Myocyte (in vitro differentiated cells): ENCODE data around the gene SIM2. TPM values are rescaled to one million over a fixed set of nuclear protein-coding genes. Genes with fewer than 3 reads are reported as not detected.
A peak's percentile ranks its signal among the peaks of the same experiment; 100 is the strongest.

Experiments
- DNase-seq: peaks from one replicate; pipeline ENCODE4 v3.0.0-alpha.2; 2012; ENCODE audit warnings: low read depth
- total RNA-seq: library from RNA; depleted of rRNA; stranded (reverse); fragments of >200 nt; gene quantifications from 2 replicates; pipeline ENCODE4 v1.2.3, GENCODE V29; 2014

The SIM2 gene
- total RNA-seq, 1 donor from 2014 or later: 6.0 TPM

DNA sequence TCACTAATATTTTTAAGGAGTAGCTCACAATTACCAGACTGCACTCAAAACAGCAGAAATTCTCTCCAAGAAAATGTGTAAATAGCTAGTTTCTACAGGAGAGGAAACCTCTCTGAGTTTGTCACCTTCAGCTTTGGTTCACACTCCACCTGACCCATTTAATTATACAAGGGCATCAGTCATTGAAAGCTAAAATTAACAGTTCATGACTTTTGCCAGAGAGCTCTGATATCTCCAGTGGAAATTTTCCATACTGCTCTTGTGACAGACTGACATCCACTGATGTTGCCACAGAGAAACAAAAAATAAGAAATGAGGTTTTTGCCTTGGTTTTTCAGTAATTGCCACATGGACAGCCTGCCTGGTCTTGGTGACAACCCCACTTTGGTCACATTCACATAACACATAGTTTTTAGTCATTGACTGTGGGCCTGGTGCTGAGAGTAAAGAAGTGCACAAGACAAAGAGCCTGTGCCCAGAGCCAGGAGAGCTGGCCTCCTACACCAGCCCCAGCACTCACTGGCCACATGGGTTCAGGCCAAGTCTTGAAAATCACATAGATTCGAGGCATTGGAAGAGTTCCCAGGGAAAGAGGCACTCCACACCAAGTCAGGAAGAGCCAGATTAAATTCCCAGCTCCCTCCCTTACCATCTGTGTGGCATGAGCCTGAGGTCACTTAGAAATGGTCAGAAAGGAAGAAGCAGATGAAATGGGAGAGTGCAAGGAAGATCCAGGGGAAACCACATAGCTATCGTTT is 13.8 kb upstream of the SIM2 start:
- DNase-seq: peak; percentile 88

DNA sequence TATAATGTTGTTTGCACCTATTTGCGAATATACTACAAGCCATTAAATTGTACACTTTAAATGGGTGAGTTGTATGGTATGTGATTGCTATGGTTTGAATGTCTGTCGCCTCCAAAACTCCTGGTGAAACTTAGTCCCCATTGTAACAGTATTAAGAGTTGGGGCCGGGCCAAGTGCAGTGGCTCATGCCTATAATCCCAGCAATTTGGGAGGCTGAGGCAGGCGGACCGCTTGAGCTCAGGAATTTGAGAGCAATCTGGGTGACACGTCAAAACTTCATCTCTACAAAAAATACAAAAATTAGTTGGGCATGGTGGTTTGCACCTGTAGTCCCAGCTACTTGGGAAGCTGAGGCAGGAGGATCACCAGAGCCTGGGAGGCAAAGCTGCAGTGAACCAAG is 12.0 kb upstream of the SIM2 start:
- DNase-seq: no peak

DNA sequence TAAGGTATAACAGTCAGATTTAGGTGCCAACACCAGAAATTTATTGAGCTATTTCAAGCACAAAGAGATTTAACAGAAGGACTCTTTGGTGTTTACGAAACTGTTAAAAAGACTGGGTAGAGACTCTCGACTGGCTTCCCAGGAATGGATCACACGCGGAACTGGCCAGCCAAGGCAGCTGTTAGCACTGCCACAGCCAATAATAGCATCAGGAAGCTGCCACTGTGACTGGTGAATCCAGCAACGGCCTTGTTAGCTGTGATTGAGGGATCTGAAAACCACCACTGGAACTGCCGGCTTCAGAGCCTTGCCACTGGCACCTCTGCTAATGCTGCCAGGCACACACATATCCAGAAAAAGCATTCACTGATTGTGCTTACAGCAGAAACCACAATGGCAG is 10.6 kb upstream of the SIM2 start:
- DNase-seq: peak; percentile 85

GRCh38 chr21:36689324-36689723 is 9.6 kb upstream of the SIM2 start:
- no peak for DNase-seq

GRCh38 chr21:36690628-36691554 is 8.0 kb upstream of the SIM2 start:
- DNase-seq: peak; percentile 11

DNA sequence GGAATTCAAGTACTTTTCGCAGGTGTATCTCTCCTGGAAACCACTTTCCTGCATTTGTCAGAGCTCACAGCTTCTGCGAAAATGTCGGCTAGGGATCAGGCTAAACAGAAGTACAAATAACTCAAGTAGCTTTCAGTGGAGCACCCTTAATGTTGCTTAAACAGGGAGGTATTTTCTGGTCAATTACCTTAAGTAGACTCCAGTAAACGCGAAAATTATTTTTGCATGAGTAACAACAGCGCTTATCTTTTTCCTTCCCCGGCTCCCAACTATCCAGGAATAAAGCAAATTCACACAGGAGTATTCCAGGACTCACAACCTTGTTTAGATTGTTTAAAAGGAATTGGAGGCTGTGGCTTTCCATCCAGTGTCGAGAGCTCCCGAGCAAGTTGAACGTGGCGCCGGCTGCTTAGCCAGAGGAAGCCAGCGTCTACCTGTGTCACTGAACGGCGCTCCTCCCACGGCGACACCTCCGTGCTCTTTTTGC is 7.3 kb upstream of the SIM2 start:
- DNase-seq: no peak

GRCh38 chr21:36692114-36692834 is 6.6 kb upstream of the SIM2 start:
- DNase-seq: no peak

DNA sequence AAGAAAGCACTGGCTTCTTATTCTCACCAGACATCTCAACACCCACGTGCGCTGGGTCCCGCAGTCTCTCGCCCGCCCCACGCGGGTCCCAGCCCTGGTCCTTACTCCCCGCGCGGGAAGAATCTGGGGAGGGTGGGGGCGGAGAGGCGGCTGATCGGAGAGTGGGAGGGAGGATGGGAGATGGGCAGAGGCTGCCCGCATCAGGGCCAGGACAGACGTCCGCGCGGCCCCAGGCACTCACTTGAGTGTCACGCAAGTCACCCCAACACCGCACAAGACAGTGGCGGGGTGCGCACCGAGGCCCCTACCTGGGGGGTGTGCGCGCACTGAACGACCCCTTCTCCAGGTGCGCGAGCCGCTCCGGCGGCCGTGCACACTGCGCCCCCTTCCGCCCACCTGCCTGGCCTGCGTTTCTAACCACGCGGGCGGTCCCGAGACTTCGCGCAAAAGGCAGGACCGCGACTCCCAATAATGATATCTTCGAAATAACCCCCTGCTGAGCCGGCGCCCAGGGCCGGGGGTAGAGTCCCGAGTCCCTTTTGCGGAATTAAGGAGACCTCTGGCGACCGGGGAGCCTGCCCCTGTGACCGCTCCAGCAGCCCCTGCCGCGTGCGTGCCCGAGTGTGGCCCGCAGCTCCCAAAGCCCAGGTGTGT is 6.0 kb upstream of the SIM2 start:
- DNase-seq: no peak

DNA sequence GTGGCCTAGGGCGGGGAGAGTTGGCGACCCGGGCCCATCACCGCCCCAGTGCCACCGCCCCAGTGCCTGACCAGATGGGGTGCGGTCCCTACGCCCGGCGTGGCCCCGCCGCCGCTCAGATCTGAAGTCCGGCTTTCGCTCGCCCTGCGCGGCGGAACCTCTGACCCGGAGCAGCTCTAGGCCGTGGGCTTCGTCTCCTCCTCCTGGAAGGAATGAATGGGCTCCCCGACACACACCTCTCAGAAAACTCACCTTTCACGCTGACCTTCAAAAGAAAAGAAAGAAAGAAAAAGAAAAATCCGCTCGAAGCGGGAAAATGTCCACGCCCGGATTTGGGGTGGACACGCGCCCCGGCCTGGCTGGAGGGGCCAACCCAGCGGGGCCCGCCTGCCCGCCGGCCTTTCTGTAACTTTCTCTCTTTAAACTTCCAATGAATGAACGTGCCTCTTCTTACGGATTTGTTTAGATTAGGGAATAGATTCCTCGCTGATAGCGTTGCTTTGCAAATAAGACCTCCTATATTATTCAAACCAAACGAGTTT is 5.4 kb upstream of the SIM2 start:
- DNase-seq: no peak

- DNase-seq: no peak
Observed at GRCh38 chr21:36694031-36694515, 4.8 kb upstream of the SIM2 start.

DNA sequence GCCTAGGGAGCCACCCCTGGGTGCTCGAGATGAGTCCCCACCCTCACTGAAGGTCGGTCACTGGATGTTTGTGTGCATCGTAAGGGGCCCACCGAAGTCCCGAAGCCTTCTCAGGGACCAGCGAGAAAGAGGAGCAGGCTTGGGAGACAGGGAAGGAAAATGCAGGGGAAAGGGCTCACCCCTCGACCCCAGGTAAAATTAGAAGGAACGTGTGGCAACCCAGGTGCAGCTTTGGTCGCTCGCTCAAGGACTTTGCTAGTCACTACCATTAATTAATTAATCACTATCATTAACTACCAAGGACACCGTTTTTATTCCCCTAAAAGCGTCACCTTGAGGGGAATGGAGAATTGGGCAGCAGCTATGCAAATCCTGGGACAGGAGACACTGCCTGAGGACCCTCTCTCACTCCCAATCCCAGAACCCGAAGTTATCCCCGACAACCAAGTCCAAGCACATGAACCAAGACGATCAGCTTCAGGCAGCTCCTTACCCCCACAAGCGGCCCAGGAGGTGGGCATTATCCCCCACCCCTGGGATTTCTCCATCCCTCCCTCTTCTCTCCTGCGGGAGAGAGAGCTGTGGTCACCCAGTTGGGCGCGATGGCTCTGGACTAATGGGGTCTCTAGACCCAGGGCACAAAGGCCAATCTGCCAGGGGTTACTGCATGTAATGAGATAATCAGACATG is 4.2 kb upstream of the SIM2 start:
- DNase-seq: no peak

GRCh38 chr21:36695283-36695634 is 3.7 kb upstream of the SIM2 start:
- DNase-seq: no peak

- DNase-seq: no peak
Observed at GRCh38 chr21:36695671-36696389, 3.1 kb upstream of the SIM2 start.

DNA sequence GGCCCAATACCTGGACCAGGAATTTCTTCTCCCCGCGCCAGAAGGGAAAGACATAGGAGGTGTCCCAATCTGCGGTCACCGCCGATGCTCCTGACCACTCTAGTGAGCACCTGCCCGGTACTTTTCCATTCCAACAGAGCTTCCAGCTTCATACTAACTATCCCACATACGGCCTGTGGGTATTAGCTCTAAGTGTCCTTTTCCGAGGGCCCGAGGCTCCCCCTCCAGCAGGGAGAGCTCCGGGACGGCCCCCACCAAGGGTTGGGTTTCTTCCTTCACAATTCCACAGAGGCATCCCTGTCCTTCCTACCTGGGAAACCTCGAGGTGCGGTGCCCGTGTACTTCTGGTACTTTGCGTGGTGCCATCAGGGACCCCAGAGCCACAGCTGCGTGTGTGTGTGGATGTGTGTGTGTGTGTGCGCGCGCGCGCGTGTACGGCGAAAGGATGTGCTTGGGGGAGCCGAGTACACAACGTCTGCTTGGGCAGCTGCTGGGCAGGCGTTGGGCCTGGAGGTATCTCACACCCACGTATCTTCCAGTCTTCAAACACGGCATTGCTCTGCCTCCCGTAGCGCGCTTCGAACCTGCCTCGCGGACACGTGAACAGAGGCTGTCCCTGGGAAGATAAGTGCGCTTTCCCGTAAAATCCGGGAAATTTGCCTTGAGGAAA is 2.4 kb upstream of the SIM2 start:
- DNase-seq: no peak

- no peak for DNase-seq
Observed at GRCh38 chr21:36697060-36697850, 1.7 kb upstream of the SIM2 start.

DNA sequence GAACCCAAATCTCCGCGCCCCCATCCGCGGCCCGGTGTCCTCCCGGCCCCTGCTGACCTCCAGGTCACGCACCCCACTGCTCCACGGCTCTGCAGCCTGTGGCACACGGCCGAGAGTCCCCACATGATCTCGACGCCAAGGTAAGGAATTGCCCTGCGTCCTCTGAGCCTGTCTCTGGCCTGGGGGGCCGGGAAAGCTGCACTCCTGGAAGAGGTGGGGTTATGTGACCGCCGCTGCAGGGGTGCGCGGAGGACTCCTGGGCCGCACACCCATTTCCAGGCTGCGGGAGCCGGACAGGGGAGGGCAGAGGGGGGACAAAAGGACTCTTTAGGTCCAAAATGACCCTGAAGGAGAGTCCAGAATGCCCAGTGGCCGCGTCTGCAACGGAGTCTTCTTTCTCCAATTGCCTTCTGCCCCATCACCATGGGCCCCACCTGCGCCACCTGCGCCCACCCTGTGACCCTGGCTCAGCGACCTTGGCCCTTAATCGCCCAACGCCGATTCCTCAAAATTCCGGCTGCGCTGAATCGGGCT is 997 bp upstream of the SIM2 start:
- DNase-seq: no peak

- peak; percentile 71 for DNase-seq
Observed at GRCh38 chr21:36698385-36698980, 432 bp upstream of the SIM2 start.
